CD14-positive monocyte (primary cell): ENCODE measurements around the gene GPR143. TPM values are rescaled to one million over a fixed set of nuclear protein-coding genes. Genes with fewer than 3 reads are reported as not detected.

Source experiments
- DNase-seq, 3 donors: peaks; one replicate each; pipeline ENCODE4 v3.0.0-alpha.2; 2011 to 2022
- H2AFZ ChIP-seq: 2 replicates; pipeline ENCODE4 v1.6.0; 2012; ENCODE audit warnings: mild to moderate bottlenecking, low read depth, low read length, inconsistent platforms; ENCODE audit not compliant: insufficient read depth, poor library complexity, severe bottlenecking
- H3K27ac ChIP-seq, 2 donors: 1 replicate in 1 of 2; 2 replicates in 1 of 2; pipeline ENCODE4 v1.5.1; 2012 to 2013; ENCODE audit warnings: low read length in 2 of 2, control low read depth in 1 of 2, inconsistent platforms in 1 of 2, low read depth in 1 of 2, mild to moderate bottlenecking in 1 of 2
- H3K27me3 ChIP-seq, 2 donors: one replicate each; pipeline versions ENCODE4 v1.6.0 to v1.6.1; 2011 to 2013; ENCODE audit warnings: low read length in 2 of 2; ENCODE audit not compliant: control insufficient read depth in 2 of 2, insufficient read depth in 2 of 2
- H3K36me3 ChIP-seq, 2 donors: replicated peaks in 1 of 2; 1 replicate in 1 of 2; 2 replicates in 1 of 2; pipeline versions ENCODE4 v1.5.1 to v1.6.1; 2012 to 2013; ENCODE audit warnings: low read length in 2 of 2, control low read depth in 1 of 2, inconsistent platforms in 1 of 2, mild to moderate bottlenecking in 1 of 2; ENCODE audit not compliant: insufficient read depth in 2 of 2, control insufficient read depth in 1 of 2
- H3K4me1 ChIP-seq, 2 donors: 1 replicate in 1 of 2; 2 replicates in 1 of 2; pipeline versions ENCODE4 v1.5.1 to v1.6.1; 2012 to 2013; ENCODE audit warnings: low read length in 2 of 2, control low read depth in 1 of 2, inconsistent platforms in 1 of 2, mild to moderate bottlenecking in 1 of 2, moderate library complexity in 1 of 2; ENCODE audit not compliant: insufficient read depth in 2 of 2, control insufficient read depth in 1 of 2
- H3K4me2 ChIP-seq: replicated peaks from 2 replicates; pipeline ENCODE3; 2012; ENCODE audit warnings: low read length, moderate library complexity, mild to moderate bottlenecking; ENCODE audit not compliant: poor library complexity, severe bottlenecking; ENCODE audit errors: extremely low read depth
- H3K4me3 ChIP-seq, 3 experiments: fragments of 200-600 bp in 1 of 3; sonication (generic) in 1 of 3; replicated peaks in 1 of 3; 1 replicate in 2 of 3; 2 replicates in 1 of 3; pipeline ENCODE4 v1.5.1; 2011 to 2013; ENCODE audit warnings: low read length in 3 of 3, mild to moderate bottlenecking in 3 of 3, control low read depth in 2 of 3, low read depth in 2 of 3, inconsistent platforms in 1 of 3, moderate library complexity in 1 of 3
- H3K79me2 ChIP-seq: 2 replicates; pipeline ENCODE4 v1.6.0; 2012; ENCODE audit warnings: mild to moderate bottlenecking, control low read depth, inconsistent platforms, low read length, moderate library complexity; ENCODE audit not compliant: insufficient read depth
- H3K9ac ChIP-seq: 2 replicates; pipeline ENCODE4 v1.6.0; 2017; ENCODE audit warnings: low read length, mild to moderate bottlenecking; ENCODE audit not compliant: insufficient read depth, poor library complexity, severe bottlenecking
- H3K9me3 ChIP-seq, 2 donors: replicated peaks in 1 of 2; 1 replicate in 1 of 2; 2 replicates in 1 of 2; pipeline versions ENCODE4 v1.5.1 to v1.6.1; 2012 to 2013; ENCODE audit warnings: low read length in 2 of 2, control low read depth in 1 of 2; ENCODE audit not compliant: control insufficient read depth in 1 of 2, insufficient read depth in 1 of 2
- H4K20me1 ChIP-seq: 2 replicates; pipeline ENCODE4 v1.6.0; 2012; ENCODE audit warnings: mild to moderate bottlenecking, low read length, control low read depth, moderate library complexity; ENCODE audit not compliant: insufficient read depth
- H3K27ac Mint-ChIP-seq, 7 donors: one replicate each; pipeline ENCODE4 v1.8.0; 2020; ENCODE audit warnings: mild to moderate bottlenecking in 7 of 7, mixed read lengths in 7 of 7, moderate library complexity in 6 of 7, inconsistent platforms in 2 of 7
- H3K27me3 Mint-ChIP-seq, 3 donors: one replicate each; pipeline ENCODE4 v1.8.0; 2021 to 2022; ENCODE audit warnings: low read depth in 3 of 3, mild to moderate bottlenecking in 3 of 3, mixed read lengths in 3 of 3, moderate library complexity in 3 of 3, inconsistent platforms in 1 of 3
- H3K36me3 Mint-ChIP-seq, 2 donors: one replicate each; pipeline ENCODE4 v1.8.0; 2020; ENCODE audit warnings: mixed read lengths in 2 of 2, inconsistent platforms in 1 of 2, mild to moderate bottlenecking in 1 of 2
- H3K4me1 Mint-ChIP-seq: one replicate; pipeline ENCODE4 v1.8.0; 2020; ENCODE audit warnings: mild to moderate bottlenecking, mixed read lengths
- H3K4me3 Mint-ChIP-seq, 2 donors: one replicate each; pipeline ENCODE4 v1.8.0; 2020; ENCODE audit warnings: mild to moderate bottlenecking in 2 of 2, mixed read lengths in 2 of 2, moderate library complexity in 1 of 2
- H3K9me3 Mint-ChIP-seq, 7 donors: one replicate each; pipeline ENCODE4 v1.8.0; 2020 to 2022; ENCODE audit warnings: mixed read lengths in 7 of 7, mild to moderate bottlenecking in 6 of 7, moderate library complexity in 6 of 7, inconsistent platforms in 2 of 7
- WGBS: methylation state at CpG from one replicate; pipeline ENCODE4 v1.1.5; 2013; ENCODE audit warnings: missing lambda C conversion rate; ENCODE audit not compliant: insufficient coverage; 5-methylcytosine and 5-hydroxymethylcytosine counted together
- intact Hi-C, 2 donors: fragments of 100-400 bp; cut with micrococcal nuclease; formaldehyde crosslinking; loops; one replicate each; pipeline versions ENCODE4 v1.15.0 to v1.15.1; 2023
- polyA plus RNA-seq, 3 donors: library from polyadenylated mRNA; depleted of rRNA in 1 of 3; unstranded in 2 of 3; stranded (reverse) in 1 of 3; fragments of 300-500 nt in 2 of 3; fragments of >200 nt in 1 of 3; fragmentation: Illumina TruSeq in 2 of 3; gene quantifications; 1 replicate in 2 of 3; 2 replicates in 1 of 3; pipeline ENCODE4 v1.2.3, GENCODE V29; 2012 to 2021
- TF ChIP-seq, protein P1 (sequence below): fragments of 200-600 bp; IDR thresholded peaks from one replicate; pipeline ENCODE4 v1.8.0; 2022; ENCODE audit warnings: antibody characterized with exemption, mild to moderate bottlenecking

Gene GPR143
- polyA plus RNA-seq, 3 donors, result not detected

DNA sequence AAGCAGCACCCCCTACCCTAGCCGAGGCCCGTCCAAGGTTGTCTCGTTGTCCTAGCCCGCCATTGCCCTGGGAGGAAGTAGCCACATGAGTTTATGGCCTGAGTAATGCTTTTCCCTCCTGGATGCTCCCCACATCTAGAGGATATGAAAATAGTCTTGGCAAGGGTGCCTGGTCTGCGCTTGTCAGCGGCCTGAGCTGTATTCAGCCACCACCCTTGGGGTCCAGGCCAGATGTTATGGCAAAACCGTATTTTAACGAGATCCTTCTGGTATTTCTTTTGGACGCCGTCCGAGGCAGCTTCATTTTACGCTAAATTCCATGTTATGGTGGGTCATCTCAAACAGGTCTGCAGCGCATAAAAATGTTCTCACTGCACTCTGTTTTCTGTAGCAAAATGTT is 89.3 kb downstream of the GPR143 start:
- H3K4me2 ChIP-seq, result peak overlapping the region; percentile 57
- H3K79me2 ChIP-seq, result no peaks in the 10 kb centered on the region
- H3K9me3 Mint-ChIP-seq, result peaks cover 0 to 24% (median 2%) of the 10 kb centered on the region in 7 donors
- DNase-seq, result no peak
- H3K36me3 ChIP-seq, result peaks cover 2 to 23% of the 10 kb centered on the region in 2 donors
- H3K9me3 ChIP-seq, result no peaks in the 10 kb centered on the region
- peaks cover 0 to 14% (median 0%) of the 10 kb centered on the region in 3 donors for H3K27me3 Mint-ChIP-seq
- H3K9ac ChIP-seq, result no peak overlapping the region
- H3K27ac Mint-ChIP-seq, result peak overlapping the region in 3 of 7 donors; percentile 40 to 94 (median 84)
- TF ChIP-seq, protein P1, sequence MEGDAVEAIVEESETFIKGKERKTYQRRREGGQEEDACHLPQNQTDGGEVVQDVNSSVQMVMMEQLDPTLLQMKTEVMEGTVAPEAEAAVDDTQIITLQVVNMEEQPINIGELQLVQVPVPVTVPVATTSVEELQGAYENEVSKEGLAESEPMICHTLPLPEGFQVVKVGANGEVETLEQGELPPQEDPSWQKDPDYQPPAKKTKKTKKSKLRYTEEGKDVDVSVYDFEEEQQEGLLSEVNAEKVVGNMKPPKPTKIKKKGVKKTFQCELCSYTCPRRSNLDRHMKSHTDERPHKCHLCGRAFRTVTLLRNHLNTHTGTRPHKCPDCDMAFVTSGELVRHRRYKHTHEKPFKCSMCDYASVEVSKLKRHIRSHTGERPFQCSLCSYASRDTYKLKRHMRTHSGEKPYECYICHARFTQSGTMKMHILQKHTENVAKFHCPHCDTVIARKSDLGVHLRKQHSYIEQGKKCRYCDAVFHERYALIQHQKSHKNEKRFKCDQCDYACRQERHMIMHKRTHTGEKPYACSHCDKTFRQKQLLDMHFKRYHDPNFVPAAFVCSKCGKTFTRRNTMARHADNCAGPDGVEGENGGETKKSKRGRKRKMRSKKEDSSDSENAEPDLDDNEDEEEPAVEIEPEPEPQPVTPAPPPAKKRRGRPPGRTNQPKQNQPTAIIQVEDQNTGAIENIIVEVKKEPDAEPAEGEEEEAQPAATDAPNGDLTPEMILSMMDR, result no peak
- no CpG with 5 or more reads among the region's 13 CpGs for WGBS
- intact Hi-C loops, result loop anchor here in 1 of 2 donors (10.0 kb wide), 1 partner anchor 212 kb away; the partner anchor contains the start of gene TBL1X
- H3K4me3 Mint-ChIP-seq, result no peak overlapping the region
- peaks cover 29 to 31% of the 10 kb centered on the region in 2 donors for H3K4me1 ChIP-seq
- peaks cover 40% of the 10 kb centered on the region for H3K4me1 Mint-ChIP-seq
- H3K36me3 Mint-ChIP-seq, result peaks cover 18 to 32% of the 10 kb centered on the region in 2 donors
- no peak overlapping the region for H2AFZ ChIP-seq
- H3K27ac ChIP-seq, result peak overlapping the region in 1 of 2 donors; percentile 64
- H3K27me3 ChIP-seq, result no peaks in the 10 kb centered on the region
- no peak overlapping the region for H3K4me3 ChIP-seq
- H4K20me1 ChIP-seq, result peaks cover 7% of the 10 kb centered on the region

Other genes with a start within 250 kb of the GPR143 start
- gene SHROOM2, start 20.6 kb upstream of the GPR143 start, polyA plus RNA-seq, result not detected
- not detected for gene CLDN34, start 201.5 kb upstream of the GPR143 start, polyA plus RNA-seq